ENCODE measurements around the gene GRID1.

- TF ChIP-seq CTCF (IDR thresholded peaks at IDR 0.05; ENCODE audit: low read length) (no peak), EZH2 (IDR thresholded peaks at IDR 0.05; ENCODE audit: borderline replicate concordance, low read length) (no peak)
Measured at GRCh38 chr10:85614981-85615380, 751.6 kb downstream of the GRID1 start.
